Measurements from ENCODE around the gene GREM2.

Gene GREM2

GRCh38 chr1:240597153-240597745 lies 14.7 kb downstream of the GREM2 start:
- TF ChIP-seq ZFX (IDR thresholded peaks at IDR 0.05), result no peak
- TF ChIP-seq CTCF (conservative IDR thresholded peaks at IDR 0.05), result no peak
- peak overlapping the region; percentile 86 for H3K27ac ChIP-seq

GRCh38 chr1:240595476-240595875 lies 16.5 kb downstream of the GREM2 start:
- no peak overlapping the region for H3K27ac ChIP-seq
- no peak for TF ChIP-seq ZFX (IDR thresholded peaks at IDR 0.05)
- no peak for TF ChIP-seq CTCF (conservative IDR thresholded peaks at IDR 0.05)

GRCh38 chr1:240591564-240591963 lies 20.4 kb downstream of the GREM2 start:
- TF ChIP-seq CTCF (conservative IDR thresholded peaks at IDR 0.05) (no peak), ZFX (IDR thresholded peaks at IDR 0.05) (no peak)
- H3K27ac ChIP-seq, result no peak overlapping the region; the same call in 1 of the 2 replicates

- no peak for TF ChIP-seq ZFX (IDR thresholded peaks at IDR 0.05)
- TF ChIP-seq CTCF (conservative IDR thresholded peaks at IDR 0.05), result no peak
Observed at GRCh38 chr1:240591078-240591477, 20.9 kb downstream of the GREM2 start.

DNA sequence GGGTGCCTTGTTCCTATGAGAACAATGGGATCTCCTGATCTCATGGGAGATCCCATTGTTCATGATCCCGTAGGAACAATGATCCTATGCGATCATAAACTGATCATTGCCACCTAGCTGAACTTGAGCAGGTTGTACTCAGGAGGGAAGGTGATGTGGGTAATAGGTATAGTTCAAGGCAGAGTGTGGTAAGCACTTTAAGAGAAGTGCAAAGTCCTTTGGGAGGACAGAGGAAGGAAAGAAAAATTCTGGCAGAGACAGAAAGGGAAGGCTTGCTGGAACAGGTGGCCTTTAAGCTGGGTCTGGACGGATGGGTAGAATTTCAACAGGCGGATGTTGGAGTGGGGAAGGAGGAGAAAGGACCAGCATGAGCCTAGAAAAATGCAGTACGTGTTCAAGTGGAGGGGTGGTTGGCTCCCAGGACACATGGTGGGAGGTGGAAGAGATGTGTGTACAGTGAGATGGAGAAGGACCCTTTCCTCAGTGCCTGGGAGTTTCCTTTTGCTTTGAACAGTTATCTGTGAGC lies 22.3 kb downstream of the GREM2 start:
- no peak for TF ChIP-seq ZFX (IDR thresholded peaks at IDR 0.05)
- no peak for TF ChIP-seq CTCF (conservative IDR thresholded peaks at IDR 0.05)
- no peak overlapping the region for H3K27ac ChIP-seq

More at GRCh38 chr1:240591078-240591477, 20.9 kb downstream of the GREM2 start:
- no peak overlapping the region; the same call in 1 of the 2 replicates for H3K27ac ChIP-seq

DNA sequence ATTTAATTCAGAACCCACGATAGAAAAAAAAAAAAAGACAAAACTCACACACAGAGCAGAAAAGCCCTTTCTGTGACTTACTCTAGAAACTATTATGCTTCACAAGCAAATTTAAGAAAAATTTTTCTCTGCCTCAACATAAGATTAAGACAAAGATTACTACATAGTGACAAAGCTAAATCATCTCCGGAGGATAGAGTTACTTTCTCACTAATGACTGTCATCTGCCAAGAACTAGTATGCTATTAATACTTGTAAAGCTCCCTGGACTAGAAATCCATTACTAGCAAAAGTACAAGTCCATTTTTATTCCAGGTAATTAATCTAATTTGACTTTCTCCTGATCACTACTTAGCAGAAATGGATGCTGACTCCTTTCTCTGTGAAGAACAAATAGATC lies 25.9 kb downstream of the GREM2 start:
- TF ChIP-seq CTCF (conservative IDR thresholded peaks at IDR 0.05) (no peak), ZFX (IDR thresholded peaks at IDR 0.05) (no peak)
- H3K27ac ChIP-seq, result no peak overlapping the region

- H3K27ac ChIP-seq, result no peak overlapping the region
- TF ChIP-seq ZFX (IDR thresholded peaks at IDR 0.05) (no peak), CTCF (conservative IDR thresholded peaks at IDR 0.05) (no peak)
Observed at GRCh38 chr1:240582953-240583352, 29.0 kb downstream of the GREM2 start.

All from C4-2B (cell line).